OCI-LY3 (cell line): ENCODE measurements around the gene MYZAP.

Source experiments
- EZH2phosphoT487 ChIP-seq: fragments of 200-600 bp; shearing (Covaris generic); IDR thresholded peaks from 2 replicates; pipeline ENCODE4 v1.6.1; 2018; ENCODE audit warnings: antibody characterized with exemption, mixed run types, low read depth
- TF ChIP-seq, protein P1 (sequence below): fragments of 200-600, 300-600 bp; sonication (generic); IDR thresholded peaks from 2 replicates; pipeline ENCODE4 v1.5.1; 2014; ENCODE audit warnings: antibody characterized with exemption, low read length, low read depth

DNA sequence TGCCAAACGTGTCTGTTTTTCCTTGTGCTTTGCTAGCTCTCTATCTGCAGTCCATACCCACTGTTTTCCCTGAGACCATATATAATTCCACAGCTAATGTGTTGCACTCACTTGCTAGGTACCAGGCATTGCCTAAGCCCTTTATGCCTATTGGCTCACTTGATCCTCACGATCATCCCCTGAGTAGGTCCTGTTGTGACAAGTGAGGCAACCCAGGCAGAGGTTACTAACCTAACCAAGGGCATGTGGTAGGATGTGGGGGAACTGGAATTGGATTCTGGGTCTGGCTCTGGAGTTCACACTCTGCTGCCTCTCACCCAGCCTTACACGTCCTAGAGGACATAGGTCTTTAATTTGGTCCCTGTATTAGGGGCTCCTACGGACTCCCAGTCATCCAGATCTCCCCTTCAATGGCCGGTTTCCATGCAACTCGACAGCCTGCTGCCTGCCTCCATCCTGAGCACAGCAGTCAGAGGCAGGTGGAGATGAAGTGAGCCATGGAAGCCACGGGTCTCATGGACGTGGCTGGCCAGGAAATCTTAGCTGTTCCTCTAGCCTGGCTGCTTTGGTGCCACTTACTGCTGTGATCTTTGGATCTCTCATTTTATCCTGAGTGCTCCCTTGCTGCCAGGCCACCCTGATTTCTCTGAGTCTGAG is 38.9 kb upstream of the MYZAP start:
- TF ChIP-seq, protein P1, sequence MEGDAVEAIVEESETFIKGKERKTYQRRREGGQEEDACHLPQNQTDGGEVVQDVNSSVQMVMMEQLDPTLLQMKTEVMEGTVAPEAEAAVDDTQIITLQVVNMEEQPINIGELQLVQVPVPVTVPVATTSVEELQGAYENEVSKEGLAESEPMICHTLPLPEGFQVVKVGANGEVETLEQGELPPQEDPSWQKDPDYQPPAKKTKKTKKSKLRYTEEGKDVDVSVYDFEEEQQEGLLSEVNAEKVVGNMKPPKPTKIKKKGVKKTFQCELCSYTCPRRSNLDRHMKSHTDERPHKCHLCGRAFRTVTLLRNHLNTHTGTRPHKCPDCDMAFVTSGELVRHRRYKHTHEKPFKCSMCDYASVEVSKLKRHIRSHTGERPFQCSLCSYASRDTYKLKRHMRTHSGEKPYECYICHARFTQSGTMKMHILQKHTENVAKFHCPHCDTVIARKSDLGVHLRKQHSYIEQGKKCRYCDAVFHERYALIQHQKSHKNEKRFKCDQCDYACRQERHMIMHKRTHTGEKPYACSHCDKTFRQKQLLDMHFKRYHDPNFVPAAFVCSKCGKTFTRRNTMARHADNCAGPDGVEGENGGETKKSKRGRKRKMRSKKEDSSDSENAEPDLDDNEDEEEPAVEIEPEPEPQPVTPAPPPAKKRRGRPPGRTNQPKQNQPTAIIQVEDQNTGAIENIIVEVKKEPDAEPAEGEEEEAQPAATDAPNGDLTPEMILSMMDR, result no peak
- no peak for TF ChIP-seq EZH2phosphoT487
